Gastrocnemius medialis (tissue), 4 donors: Measurements from ENCODE around the gene HK2.

Experiments used
- CTCF ChIP-seq, 5 experiments: fragments of 450-650 bp in 3 of 5; fragments of 200-600 bp in 2 of 5; sonication (generic) in 2 of 5; IDR thresholded peaks in 4 of 5; conservative IDR thresholded peaks in 1 of 5; 1 replicate in 4 of 5; 2 replicates in 1 of 5; pipeline ENCODE4 v1.5.1; 2016 to 2019; ENCODE audit warnings: antibody characterized with exemption in 5 of 5, mild to moderate bottlenecking in 3 of 5, moderate library complexity in 3 of 5
- POLR2A ChIP-seq, 2 donors: fragments of 450-650 bp; IDR thresholded peaks; one replicate each; pipeline ENCODE4 v1.6.1; 2017; ENCODE audit warnings: antibody characterized with exemption in 2 of 2, mild to moderate bottlenecking in 2 of 2, moderate library complexity in 2 of 2

GRCh38 chr2:74877376-74877775, 43.4 kb downstream of the HK2 start:
- TF ChIP-seq CTCF (IDR thresholded peaks at IDR 0.05 in 4 of 5, conservative IDR thresholded peaks at IDR 0.05 in 1 of 5), result no peak
- TF ChIP-seq POLR2A (IDR thresholded peaks at IDR 0.05), result no peak
